Stimulated activated CD4-positive, alpha-beta T cell treated with anti-CD3 and anti-CD28 coated beads, Interleukin-15, amount 100 ng/mL, for 1 hour (primary cell): ENCODE measurements around the gene TACO1.

ENCODE experiments used
- DNase-seq, 2 donors: peaks; one replicate each; pipeline ENCODE4 v3.0.0-alpha.2; 2020; ENCODE audit warnings: low read depth in 1 of 2, low spot score in 1 of 2

Gene TACO1

GRCh38 chr17:63635787-63636186 is 35.1 kb downstream of the TACO1 start:
- DNase-seq, result no peak

DNA sequence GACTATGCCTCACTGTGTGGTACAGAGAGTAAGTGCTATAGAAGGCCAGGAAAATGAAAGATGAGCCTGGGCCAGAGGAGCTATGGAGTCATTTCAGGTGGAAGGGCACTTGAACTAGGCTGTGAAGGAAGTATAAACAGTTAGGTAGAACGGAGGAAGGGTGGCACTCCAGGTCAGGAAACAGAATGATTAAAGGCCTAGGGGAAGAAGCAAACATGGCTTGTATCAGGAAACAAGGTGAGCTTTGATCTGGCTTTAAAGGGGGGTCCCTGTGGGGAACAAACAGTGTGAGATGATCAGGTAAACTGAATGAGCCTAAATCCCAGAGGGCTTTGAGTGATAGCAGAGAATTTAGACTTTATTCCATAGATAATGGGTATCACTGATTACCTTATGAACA is 38.4 kb downstream of the TACO1 start:
- DNase-seq, result no peak

DNA sequence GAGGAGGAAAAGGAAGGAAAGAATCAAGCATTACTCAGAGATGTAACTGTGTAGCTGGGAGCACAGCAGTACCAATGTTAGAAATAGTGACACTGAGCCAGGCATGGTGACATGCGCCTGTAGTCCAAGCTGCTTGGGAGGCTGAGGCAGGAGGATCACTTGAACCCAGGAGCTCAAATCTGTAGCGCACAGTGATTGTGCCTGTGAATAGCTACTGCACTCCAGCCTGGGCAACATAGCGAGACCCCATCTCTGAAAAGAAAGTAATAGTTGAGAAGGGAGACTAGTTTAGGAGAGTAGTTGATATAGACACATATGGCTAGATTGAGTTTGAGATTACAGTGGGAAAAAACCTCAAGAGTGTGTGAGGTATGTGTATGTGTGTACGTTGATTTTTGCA is 39.3 kb downstream of the TACO1 start:
- DNase-seq, result no peak

DNA sequence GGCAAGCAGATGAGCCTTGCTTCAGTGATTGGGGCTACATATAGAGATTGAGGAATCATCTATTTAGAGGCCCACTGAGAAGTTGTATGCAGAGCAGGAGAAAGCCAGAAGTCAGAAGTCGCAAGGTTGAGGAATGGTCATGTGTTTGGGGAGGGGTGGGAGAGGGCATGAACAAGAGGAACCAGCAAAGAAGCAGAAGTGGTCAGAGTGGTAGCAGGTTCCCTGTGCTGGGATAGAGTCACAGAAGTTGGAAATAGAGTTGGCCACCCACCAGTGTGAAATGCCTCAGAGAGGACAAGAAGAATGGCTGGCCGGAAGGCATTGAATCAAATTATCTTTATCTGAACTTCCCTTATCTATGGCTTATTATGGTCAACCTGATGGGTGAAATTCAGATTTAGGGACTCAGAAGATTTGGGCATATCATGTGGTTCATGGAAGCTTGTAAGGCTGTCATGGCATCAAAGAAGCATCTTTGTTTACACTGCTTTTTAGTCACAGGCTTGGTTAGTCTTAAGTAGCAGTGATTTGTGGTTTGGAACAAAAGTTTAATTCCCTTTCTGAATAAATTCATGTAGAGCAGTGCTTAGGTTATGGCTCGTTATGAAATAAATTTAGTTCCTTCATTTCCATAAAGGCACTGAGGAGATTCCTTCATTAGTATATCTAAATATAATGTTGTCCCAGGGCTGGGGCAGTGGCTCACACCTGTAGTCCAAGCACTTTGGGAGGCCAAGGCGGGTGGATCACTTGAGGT is 41.2 kb downstream of the TACO1 start:
- DNase-seq, result no peak

DNA sequence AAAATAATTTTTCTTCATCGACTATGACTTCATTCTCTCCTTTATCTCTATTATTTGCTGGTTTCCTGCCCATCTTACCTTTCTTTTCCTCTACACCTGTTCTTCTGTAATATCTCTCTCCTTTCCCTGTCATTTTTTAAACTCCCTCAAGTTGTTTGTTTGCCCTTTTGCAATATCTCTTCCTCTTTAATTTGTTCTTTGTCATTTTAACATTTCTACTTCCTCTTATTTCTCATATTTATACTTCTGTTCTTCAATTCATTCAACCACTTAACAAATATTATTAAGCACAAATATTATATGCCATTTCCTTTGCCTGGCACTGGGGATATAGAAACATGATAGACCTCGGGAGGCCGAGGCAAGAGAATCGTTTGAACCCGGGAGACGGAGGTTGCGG is 44.2 kb downstream of the TACO1 start:
- DNase-seq, result no peak

DNA sequence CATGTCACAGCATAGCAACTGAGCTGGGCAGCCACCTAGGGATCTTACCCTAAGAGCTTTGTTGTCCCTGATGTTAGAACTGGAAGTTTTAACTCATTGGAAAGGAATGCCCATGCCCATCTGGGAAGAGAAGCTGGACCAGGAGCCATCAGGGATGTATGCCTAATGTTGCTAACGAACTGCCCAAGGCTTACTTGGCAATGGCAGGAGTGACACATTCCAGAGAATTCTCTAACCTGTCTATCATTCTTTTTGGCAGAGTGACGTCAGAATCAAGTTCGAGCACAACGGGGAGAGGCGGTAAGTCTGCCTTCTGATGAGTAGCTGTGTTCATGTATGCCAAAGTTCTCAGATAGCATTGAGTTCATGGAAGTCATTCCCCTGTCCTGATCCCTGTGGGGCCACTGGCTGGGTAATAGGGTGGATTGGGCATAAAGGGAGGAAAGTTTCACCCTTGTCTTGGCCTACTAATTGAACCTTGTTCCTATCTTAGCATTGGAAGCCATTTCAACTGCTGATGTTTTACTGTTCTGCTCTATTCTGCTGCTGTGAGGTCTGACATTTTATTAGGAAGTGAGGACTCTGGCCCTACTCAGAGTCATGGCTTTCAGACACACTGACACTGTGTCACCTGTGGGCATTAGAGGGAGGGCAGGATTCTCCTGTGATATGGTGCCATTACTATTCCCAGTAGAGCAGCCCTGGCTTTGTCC is 45.2 kb downstream of the TACO1 start:
- DNase-seq, result no peak

- DNase-seq, result no peak
Observed at GRCh38 chr17:63646488-63646806, 45.8 kb downstream of the TACO1 start.

DNA sequence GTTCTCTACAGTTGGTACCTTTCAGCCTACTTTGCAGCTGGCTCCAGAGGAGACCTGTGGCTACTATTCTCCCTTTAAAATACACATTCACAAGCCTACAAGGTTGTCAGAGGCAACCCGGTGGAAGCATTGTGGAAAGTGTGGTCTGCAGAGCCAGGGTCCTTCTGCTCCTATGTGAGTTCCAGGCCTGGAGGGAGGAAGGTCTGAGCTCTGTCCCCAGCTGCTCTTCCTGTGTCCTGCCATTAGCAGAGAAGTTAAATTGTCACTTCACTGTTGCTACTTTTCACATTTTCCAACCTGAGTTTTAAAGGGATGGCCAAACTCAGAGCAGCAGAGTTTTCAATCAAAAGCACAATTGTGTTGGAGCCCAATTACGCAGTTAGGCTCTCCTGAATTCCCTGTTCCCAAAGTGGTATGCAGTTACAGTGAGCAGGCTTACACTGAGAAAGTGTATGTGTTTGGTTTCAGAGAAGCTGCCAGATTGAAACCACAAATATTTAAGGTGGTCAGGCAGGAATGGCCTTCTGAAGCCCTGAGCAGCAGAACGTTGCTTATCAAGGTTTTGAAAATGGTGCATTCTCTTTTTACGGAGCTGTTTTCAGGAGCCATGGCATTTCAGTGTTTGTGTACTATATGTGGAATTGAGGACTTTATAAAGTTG is 46.5 kb downstream of the TACO1 start:
- DNase-seq, result no peak

- no peak for DNase-seq
Observed at GRCh38 chr17:63647936-63648335, 47.2 kb downstream of the TACO1 start.

- no peak for DNase-seq
Observed at GRCh38 chr17:63649813-63650212, 49.1 kb downstream of the TACO1 start.

DNA sequence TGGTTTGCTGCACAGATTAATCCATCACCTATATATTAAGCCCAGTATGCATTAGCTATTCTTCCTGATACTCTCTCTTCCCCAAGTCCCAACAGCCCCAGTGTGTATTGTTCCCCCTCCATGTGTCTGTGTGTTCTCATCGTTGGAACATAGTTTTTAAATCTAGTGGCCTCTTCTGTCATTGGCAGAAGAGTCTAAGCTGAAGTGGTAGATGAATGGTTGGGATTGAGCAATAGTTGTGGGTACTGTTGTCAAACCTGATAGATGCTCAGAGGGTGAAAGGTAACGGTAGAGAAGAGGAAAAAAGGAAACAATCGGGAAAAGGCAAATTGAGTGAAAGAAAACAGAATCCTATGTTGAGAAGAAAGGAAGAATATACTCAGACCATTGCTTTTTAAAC is 51.4 kb downstream of the TACO1 start:
- DNase-seq, result no peak

- no peak for DNase-seq
Observed at GRCh38 chr17:63653050-63653449, 52.4 kb downstream of the TACO1 start.

DNA sequence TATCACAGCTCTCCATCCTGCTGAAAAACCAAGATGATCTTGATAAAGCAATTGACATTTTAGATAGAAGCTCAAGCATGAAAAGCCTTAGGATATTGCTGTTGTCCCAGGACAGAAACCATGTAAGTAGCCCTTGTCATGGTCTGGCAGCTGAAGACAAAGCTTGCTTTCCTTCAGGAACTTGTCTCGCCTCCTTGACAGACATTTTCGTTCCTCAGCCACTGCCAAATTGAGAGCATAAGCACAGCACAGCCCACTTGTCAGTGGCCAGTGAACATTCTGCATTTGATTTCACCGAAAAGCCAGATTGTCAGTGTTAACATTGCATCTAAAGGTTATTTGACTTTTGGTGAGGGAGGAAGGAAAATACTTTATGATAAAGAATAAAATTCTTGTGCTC is 57.1 kb downstream of the TACO1 start:
- DNase-seq, result no peak
